HFFc6 (cell line): ENCODE measurements around the gene PRDM16. TPM values are rescaled to one million over a fixed set of nuclear protein-coding genes. Genes with fewer than 3 reads are reported as not detected.

Experiments
- DNase-seq: peaks from one replicate; pipeline ENCODE4 v3.0.0-alpha.2; 2018
- H3K27ac Mint-ChIP-seq: 2 replicates; pipeline ENCODE4 v1.8.0; 2020; ENCODE audit warnings: mild to moderate bottlenecking, mixed read lengths
- H3K27me3 Mint-ChIP-seq: 2 replicates; pipeline ENCODE4 v1.8.0; 2021; ENCODE audit warnings: mild to moderate bottlenecking, moderate library complexity, mixed read lengths; ENCODE audit not compliant: insufficient read depth
- H3K36me3 Mint-ChIP-seq: 2 replicates; pipeline ENCODE4 v1.8.0; 2021; ENCODE audit warnings: low read depth, mixed read lengths
- H3K4me1 Mint-ChIP-seq: 2 replicates; pipeline ENCODE4 v1.8.0; 2020; ENCODE audit warnings: low read depth, mixed read lengths
- H3K4me3 Mint-ChIP-seq: 2 replicates; pipeline ENCODE4 v1.8.0; 2020; ENCODE audit warnings: mild to moderate bottlenecking, moderate library complexity, mixed read lengths
- H3K9me3 Mint-ChIP-seq: 2 replicates; pipeline ENCODE4 v1.8.0; 2020; ENCODE audit warnings: mild to moderate bottlenecking, mixed read lengths
- CTCF ChIP-seq: fragments of 200-600 bp; sonication (generic); IDR thresholded peaks from 2 replicates; pipeline ENCODE4 v1.5.0; 2021; ENCODE audit warnings: antibody characterized with exemption, mild to moderate bottlenecking
- total RNA-seq, 6 experiments: library from RNA; stranded (reverse); fragmentation: NEBNext Ultra II Directional; extraction: Animal tissue kit (Norgen Biotek cat#: 25700); gene quantifications; 2 replicates in 1 of 6; 3 replicates in 5 of 6; pipeline ENCODE4 v1.2.3, GENCODE V29; 2021

The PRDM16 gene
- total RNA-seq, 6 experiments from 2014 or later, result not detected

- H3K36me3 Mint-ChIP-seq, result no peaks in the 10 kb centered on the region
These were observed 363.3 kb downstream of the PRDM16 start for GRCh38 chr1:3432306-3432705.

GRCh38 chr1:3433076-3433475 is 364.1 kb downstream of the PRDM16 start:
- no peak for TF ChIP-seq CTCF
- Mint-ChIP-seq H3K27me3 (peaks cover 22% of the 10 kb centered on the region), H3K27ac (no peak overlapping the region), H3K4me1 (no peaks in the 10 kb centered on the region), H3K4me3 (no peak overlapping the region), H3K9me3 (peaks cover 6% of the 10 kb centered on the region; the same call in 1 of the 2 replicates), H3K36me3 (no peaks in the 10 kb centered on the region)
- no peak for DNase-seq

More at GRCh38 chr1:3432306-3432705, 363.3 kb downstream of the PRDM16 start:
- H3K4me3 Mint-ChIP-seq, result no peak overlapping the region
- DNase-seq, result no peak
- peaks cover 2% of the 10 kb centered on the region; the same call in 1 of the 2 replicates for H3K9me3 Mint-ChIP-seq
- no peak for TF ChIP-seq CTCF
- no peaks in the 10 kb centered on the region for H3K4me1 Mint-ChIP-seq
- H3K27ac Mint-ChIP-seq, result no peak overlapping the region
- peaks cover 24% of the 10 kb centered on the region for H3K27me3 Mint-ChIP-seq

- peaks cover 6% of the 10 kb centered on the region; the same call in 1 of the 2 replicates for H3K9me3 Mint-ChIP-seq
- H3K27ac Mint-ChIP-seq, result no peak overlapping the region
- DNase-seq, result no peak
- no peaks in the 10 kb centered on the region for H3K36me3 Mint-ChIP-seq
- peaks cover 27% of the 10 kb centered on the region for H3K27me3 Mint-ChIP-seq
- H3K4me1 Mint-ChIP-seq, result no peaks in the 10 kb centered on the region
- H3K4me3 Mint-ChIP-seq, result no peak overlapping the region
- TF ChIP-seq CTCF, result no peak
These were observed 364.8 kb downstream of the PRDM16 start for GRCh38 chr1:3433596-3434320.

- no peaks in the 10 kb centered on the region for H3K4me1 Mint-ChIP-seq
- no peaks in the 10 kb centered on the region for H3K36me3 Mint-ChIP-seq
- peaks cover 27% of the 10 kb centered on the region for H3K27me3 Mint-ChIP-seq
- no peak overlapping the region for H3K4me3 Mint-ChIP-seq
- no peak for TF ChIP-seq CTCF
- H3K27ac Mint-ChIP-seq, result no peak overlapping the region
- peaks cover 6% of the 10 kb centered on the region; the same call in 1 of the 2 replicates for H3K9me3 Mint-ChIP-seq
- no peak for DNase-seq
These were observed 365.6 kb downstream of the PRDM16 start for GRCh38 chr1:3434406-3435110.

- Mint-ChIP-seq H3K27ac (no peak overlapping the region), H3K36me3 (no peaks in the 10 kb centered on the region), H3K27me3 (peaks cover 25% of the 10 kb centered on the region), H3K9me3 (peaks cover 6% of the 10 kb centered on the region; the same call in 1 of the 2 replicates), H3K4me1 (no peaks in the 10 kb centered on the region), H3K4me3 (no peak overlapping the region)
- no peak for DNase-seq
- TF ChIP-seq CTCF, result no peak
These were observed 366.7 kb downstream of the PRDM16 start for GRCh38 chr1:3435666-3436065.
